ENCODE results near the gene BARHL1.

DNA sequence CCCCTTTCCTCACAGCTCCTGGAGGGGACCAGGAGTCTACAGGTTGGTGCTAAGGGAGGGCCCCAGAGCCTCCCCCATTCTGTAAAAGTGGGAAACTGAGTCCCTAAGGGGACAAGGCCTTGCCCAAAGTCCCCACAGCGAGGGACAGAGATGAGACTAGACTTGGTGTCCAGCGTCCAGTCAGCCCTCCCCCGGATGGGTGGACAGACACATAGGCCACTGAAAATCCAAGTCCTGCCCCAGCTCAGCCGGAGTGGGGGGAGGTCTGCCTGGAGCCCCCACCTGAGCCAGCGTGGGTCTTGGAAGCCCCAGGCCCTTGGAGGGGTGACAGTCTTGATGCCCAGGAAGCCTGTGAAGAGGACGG, 5.2 kb downstream of the BARHL1 start:
- TF ChIP-seq POLR2A (IDR thresholded peaks at IDR 0.05; ENCODE audit: insufficient read depth in 1 of 2, low read depth in 2 of 2, low read length in 2 of 2) (no peak), HDAC1 (CRISPR knock-in tag; IDR thresholded peaks at IDR 0.05) (no peak), TAF1 (CRISPR knock-in tag; IDR thresholded peaks at IDR 0.05) (no peak), ZNF274 (CRISPR knock-in tag; IDR thresholded peaks at IDR 0.05) (no peak), ERF (CRISPR knock-in tag; IDR thresholded peaks at IDR 0.05) (no peak), SNRNP70 (IDR thresholded peaks at IDR 0.05; ENCODE audit: low read depth, low read length) (no peak), ZNF773 (CRISPR knock-in tag; IDR thresholded peaks at IDR 0.05; ENCODE audit: borderline replicate concordance) (no peak), NFIB (CRISPR knock-in tag; IDR thresholded peaks at IDR 0.05; ENCODE audit: borderline replicate concordance) (no peak)
- TF ChIP-seq, protein P1, sequence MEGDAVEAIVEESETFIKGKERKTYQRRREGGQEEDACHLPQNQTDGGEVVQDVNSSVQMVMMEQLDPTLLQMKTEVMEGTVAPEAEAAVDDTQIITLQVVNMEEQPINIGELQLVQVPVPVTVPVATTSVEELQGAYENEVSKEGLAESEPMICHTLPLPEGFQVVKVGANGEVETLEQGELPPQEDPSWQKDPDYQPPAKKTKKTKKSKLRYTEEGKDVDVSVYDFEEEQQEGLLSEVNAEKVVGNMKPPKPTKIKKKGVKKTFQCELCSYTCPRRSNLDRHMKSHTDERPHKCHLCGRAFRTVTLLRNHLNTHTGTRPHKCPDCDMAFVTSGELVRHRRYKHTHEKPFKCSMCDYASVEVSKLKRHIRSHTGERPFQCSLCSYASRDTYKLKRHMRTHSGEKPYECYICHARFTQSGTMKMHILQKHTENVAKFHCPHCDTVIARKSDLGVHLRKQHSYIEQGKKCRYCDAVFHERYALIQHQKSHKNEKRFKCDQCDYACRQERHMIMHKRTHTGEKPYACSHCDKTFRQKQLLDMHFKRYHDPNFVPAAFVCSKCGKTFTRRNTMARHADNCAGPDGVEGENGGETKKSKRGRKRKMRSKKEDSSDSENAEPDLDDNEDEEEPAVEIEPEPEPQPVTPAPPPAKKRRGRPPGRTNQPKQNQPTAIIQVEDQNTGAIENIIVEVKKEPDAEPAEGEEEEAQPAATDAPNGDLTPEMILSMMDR (CRISPR knock-in tag; IDR thresholded peaks at IDR 0.05) = no peak

Measured in HepG2 (cell line).